HG03354 (cell line): ENCODE measurements around the gene TNFAIP8.
A peak's percentile ranks its signal among the peaks of the same experiment; 100 is the strongest.

Experiments used
- ATAC-seq: cut with Tn5 transposase; IDR thresholded peaks from one replicate; pipeline ENCODE4 v1.9.1; 2021; ENCODE audit warnings: mild to moderate bottlenecking; ENCODE audit not compliant: unreplicated experiment, poor library complexity, severe bottlenecking

TNFAIP8 gene

DNA sequence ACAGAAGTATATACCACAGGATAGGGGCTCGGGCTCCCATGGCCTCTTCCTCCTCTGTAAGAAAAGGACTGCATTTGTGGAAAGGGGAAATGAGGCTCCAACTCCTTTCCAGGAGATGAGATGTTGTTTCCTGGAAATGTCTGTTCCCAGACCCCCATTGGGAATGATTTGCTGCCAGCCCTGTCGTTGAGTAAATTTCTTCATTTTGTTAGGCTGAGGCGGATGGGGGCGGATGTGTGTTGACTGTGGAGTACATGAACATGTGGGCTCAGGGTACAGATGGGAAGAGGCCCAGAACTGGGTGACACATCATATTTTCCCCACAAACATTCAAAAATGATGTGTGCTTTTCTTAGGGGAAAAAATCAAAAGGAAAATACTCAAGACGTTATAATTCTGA is 28.8 kb upstream of the TNFAIP8 start:
- no peak for ATAC-seq

- ATAC-seq = no peak
Measured at GRCh38 chr5:119328753-119329602, 26.8 kb upstream of the TNFAIP8 start.

DNA sequence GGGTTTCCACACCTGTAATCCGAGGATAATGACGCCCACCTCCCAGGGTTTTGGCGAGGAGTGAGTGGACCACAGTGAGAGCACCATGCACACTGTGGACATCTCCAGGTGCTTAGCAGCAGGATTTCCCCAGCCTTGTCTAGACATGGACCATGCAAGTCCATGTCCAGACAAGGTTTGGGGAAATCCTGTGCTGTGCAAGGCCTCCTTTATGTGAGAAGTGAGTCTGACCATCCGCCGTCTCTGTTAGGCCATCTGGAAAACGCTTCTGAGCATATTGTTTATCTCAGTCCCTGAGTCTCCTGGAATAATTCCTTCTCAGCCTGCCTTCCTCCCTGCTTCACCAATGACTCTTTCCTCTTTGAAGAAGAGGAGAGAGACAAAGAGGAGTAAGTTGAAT is 26.2 kb upstream of the TNFAIP8 start:
- no peak for ATAC-seq

DNA sequence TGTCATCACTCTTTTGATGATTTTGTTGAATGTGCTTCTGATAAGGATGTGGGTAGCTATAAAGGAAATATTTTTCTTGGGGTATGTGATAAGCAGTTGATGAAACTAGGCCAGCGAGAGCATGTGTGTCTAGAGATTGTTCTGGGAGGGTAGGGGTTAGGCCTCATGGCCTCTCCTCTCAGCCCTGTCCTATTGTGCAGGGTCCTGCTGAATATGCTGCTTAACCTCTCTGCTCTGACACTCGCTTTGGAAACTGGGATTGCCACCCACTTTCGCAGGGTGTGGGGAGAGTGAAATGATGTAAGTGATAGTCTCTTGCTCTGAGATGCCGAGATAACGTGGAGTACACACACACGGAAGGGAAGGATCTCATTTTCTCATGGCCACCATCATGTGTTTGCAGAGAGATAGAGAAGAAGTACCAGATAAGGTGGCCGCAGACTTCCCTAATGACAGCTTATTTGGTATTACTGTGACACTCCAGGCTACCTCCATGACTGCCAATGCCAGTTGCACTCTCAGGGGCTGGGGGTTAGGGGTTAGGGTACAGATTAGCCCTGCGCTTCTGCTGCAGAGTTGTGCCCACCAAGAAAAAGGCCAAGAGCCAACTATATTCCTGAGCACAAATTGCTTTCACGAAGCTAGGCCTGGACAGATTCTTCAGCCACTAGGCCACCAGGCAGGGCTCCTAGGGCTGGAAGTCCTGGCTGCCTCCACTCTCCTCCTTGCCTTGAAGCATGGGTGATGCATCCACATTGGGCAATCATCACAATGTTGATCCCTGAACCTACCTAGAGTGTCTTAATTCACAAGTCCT is 25.2 kb upstream of the TNFAIP8 start:
- ATAC-seq = no peak

DNA sequence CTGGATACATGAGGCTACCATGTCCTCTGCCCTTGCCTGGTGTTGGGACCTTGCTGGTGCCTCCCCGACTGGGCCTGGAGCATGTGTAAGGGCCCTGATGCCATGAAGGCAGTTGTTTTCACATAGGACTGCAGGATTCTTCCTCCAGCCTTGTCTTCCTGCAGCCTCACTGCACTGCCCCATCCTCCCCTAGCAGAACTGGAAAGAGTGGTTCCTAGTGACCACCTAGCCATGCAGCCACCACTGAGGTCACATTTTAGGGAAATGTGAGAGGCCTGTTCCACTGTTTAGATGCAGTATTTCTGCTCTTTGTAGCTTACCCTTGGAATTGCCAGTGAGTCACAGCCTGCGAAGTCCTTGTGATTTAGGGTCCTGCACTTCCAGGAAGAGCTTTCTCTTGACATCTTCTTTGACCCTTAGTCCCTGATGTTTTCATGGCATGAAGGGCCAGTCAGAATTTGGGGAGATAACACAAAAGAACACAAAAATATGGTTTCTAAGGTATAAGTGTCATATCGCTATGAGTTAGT is 24.2 kb upstream of the TNFAIP8 start:
- ATAC-seq = no peak

DNA sequence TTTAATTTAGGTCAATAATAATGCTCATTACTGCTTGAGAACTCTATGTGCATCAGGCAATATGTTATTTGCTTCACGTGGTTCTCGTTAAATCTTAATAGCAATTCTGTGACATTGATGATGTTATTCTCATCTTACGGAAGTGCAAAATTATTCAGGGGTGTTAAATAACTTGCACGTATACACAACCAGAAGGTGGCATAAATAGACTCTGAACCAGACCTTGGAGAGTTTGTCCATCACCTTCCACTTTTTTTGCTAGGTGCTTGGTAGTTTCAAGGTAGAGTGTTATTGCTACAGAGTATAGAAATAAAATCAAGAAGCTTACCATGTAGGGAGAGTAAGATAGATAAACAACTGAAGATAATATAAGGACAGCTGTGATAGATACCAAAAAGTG is 23.6 kb upstream of the TNFAIP8 start:
- ATAC-seq = no peak

DNA sequence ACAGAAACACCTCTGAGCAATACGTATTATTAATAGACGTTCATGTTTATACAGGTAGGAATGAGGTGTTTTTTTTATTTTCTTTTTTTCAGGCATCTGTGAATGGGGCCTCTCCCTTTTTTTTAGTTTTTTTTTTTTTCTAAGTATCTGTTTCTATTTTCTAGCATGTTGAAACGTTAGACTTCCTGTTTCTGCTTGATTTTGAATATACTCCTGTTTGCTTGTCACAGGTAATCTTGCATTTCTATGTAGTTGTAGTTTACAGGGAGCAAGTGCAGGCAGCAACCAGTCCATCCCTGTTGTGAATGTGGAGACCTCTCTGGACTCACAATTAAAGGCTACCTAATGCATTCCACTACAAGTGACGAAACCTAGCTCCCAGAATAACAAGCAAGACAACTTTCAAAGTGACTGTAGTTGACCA is 22.8 kb upstream of the TNFAIP8 start:
- ATAC-seq = peak; percentile 31

- ATAC-seq = peak; percentile 38
Measured at GRCh38 chr5:119333421-119333851, 22.4 kb upstream of the TNFAIP8 start.

DNA sequence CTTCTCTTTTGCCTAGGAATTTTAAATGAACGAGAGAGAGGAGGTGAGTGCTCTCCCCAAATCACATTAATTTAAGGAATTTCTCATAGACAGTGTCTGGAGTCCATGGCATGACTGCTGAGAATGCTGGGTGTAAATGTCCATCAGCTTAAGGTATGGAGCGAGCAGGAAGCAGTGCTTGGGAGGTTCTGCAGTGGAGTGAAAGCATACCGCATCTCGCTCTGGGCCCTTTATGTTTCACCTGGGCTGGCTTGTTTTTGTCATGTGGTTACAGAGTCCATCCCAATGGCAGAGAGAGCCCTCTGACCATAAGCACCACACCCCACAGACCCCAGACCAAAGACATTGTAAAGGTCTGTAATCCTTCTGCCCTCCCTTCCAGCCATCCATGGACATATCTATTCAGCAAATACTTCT is 20.6 kb upstream of the TNFAIP8 start:
- no peak for ATAC-seq

DNA sequence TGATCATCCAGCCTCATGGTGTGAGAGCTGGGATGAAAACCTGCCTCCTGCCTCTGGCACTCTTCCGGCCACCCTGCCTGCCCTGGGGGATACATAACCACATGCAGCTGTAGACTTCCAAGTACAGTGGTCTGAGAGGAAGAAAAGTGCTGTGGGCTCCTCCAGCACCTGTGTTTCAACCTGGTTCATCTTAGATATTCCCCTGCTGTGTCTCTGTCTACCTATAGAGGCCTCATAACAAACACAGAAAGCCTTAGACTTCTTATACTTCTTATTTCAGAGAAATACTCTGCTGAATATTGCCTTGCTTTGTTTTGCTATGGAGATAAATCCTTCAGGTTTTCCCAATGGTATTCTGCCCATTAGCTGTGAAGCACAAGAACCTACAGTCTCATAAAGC is 19.6 kb upstream of the TNFAIP8 start:
- no peak for ATAC-seq

GRCh38 chr5:119336845-119337580 is 18.8 kb upstream of the TNFAIP8 start:
- no peak for ATAC-seq

DNA sequence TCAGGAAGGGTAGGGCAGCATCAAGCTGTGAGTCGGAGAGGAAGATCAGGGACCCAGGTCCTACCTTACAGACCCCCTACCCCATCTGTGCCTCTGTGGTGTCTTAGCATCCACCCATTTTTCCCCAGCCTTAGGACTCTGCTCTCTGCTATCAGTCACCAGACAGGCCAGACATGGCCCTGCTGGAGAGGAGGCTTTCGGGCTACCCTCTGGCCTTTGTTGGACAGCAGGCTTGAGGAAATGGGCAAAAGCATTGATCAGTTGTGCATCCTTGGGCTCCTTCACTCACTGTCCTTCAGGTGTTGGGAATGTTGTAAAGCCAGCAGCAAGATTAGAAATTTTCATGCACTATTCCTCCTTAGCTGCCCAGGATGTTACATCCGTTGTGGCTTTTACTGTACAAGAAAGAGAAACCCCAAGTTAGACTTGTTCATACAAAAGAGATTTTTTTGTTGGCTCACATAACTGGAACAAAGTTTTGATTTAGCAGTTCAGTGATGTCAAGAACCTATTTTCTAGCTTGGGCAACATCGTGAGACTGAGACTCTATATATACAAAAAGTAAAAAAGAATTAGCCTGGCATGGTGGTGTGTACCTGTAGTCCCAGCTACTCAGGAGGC is 17.4 kb upstream of the TNFAIP8 start:
- no peak for ATAC-seq

DNA sequence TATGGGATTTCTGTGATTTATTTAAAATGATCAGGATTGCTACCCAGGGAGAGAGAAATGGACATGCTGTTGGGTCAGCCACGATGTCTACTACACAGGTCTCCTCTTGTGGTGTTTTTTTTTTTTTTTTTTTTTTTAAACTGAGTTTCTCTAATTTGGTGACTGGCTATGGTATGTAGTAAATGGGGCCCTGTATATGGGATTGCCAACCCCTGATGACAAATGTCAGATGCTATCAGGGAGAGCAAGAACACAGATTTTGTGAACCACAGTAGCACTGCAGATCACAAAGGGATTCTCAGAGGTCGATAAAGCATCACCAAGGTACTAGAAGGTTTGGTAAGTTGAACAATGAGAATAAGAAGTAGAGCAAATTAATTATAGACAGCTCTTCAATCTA is 16.5 kb upstream of the TNFAIP8 start:
- ATAC-seq = no peak

- ATAC-seq = no peak
Measured at GRCh38 chr5:119339965-119340364, 15.9 kb upstream of the TNFAIP8 start.

DNA sequence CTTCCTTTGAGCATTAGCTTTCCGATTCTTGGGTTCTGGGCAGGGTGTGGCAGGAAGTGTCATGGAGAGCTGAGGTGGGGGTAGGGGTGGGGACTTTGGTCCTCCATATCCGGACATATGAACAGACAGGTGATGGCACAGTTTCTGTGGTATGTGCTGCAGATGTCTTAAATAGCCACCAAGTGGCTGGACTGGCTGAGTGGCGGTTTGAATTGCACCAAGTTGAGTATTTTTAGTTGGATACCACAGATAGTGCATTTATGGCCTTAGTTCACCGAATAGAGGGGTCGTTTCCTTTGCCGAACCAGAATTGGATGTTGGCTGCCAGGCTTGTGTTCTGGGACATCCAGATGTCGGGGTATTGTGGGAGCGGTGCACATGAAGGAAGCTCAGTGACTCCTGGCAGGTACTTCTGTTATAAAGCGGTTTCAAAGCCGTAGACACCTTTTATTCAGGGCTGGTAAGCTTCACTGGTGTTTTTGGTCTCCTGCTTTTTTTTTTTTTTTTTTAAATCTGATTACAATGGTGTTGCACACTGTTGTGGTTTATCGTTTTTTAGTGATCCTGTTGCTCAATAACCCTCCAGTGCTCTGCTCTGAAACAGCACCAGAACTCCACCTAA is 15.1 kb upstream of the TNFAIP8 start:
- peak; percentile 71 for ATAC-seq

GRCh38 chr5:119341452-119342349 is 14.1 kb upstream of the TNFAIP8 start:
- peak; percentile 62 for ATAC-seq

DNA sequence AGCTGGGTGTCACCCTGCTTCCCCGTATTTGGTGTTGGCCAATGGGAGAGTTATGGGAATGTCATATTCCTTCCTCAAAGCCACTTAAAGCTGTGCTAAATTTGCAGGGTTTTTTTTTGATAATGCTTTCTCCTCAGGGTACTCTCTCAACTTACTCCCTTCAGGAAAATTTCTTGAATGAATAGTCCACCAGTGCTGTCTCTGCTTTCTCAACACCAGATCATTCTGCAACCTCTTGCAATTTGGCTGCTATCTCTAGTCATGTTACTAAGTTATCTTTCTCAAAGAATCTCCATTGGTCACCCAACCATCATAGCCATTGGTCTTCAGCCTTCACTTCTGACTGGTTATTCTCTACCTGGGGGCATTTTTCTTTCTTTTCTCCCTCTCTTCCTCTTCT is 13.4 kb upstream of the TNFAIP8 start:
- no peak for ATAC-seq

GRCh38 chr5:119343052-119343451 is 12.8 kb upstream of the TNFAIP8 start:
- no peak for ATAC-seq
